Measurements from ENCODE around the gene TPD52L1. TPM values are rescaled to one million over a fixed set of nuclear protein-coding genes. Genes with fewer than 3 reads are reported as not detected.

Gene TPD52L1
- total and polyA plus RNA-seq, 10 of the 15 experiments (the other 5 are each of a cell fraction or from before 2014, with no cell fraction given) = 0.03 to 2.6 (median 0.16) TPM; not detected in 3

DNA sequence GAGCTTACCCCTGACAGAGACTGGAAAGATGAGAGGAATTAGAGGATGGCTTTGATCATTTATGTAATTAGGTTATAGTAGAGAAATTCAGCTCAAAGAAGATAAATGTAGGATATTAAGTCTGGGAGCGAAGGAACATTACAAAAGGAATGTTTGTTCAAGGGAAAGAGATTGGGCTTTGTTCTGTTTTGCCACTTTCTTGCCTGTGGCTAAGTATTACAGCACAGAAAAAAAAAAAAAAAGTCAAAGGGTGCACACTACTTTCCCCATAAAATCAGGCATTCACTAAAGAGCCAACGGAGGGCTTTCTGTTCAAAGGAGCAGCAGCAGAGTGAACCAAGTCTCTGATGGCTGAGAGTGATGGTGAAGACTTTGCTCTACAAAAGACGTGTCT, 153.2 kb downstream of the TPD52L1 start:
- TF ChIP-seq NFYB (IDR thresholded peaks at IDR 0.05; ENCODE audit: insufficient read depth, low read depth, low read length) (no peak), BMI1 (IDR thresholded peaks at IDR 0.05; ENCODE audit: borderline replicate concordance) (no peak), NFIC (IDR thresholded peaks at IDR 0.05; ENCODE audit: low read depth, low read length) (no peak), BCL11A (IDR thresholded peaks at IDR 0.05; ENCODE audit: low read depth, low read length) (no peak), BHLHE40 (IDR thresholded peaks at IDR 0.05; ENCODE audit: borderline replicate concordance in 1 of 2, low read depth in 2 of 2, low read length in 1 of 2) (no peak), HCFC1 (IDR thresholded peaks at IDR 0.05; ENCODE audit: low read length) (no peak), SMARCA5 (IDR thresholded peaks at IDR 0.05) (no peak), TAF1 (IDR thresholded peaks at IDR 0.05; ENCODE audit: borderline replicate concordance, low read depth, low read length) (no peak), MYB (IDR thresholded peaks at IDR 0.05; ENCODE audit: borderline replicate concordance, low read depth, low read length) (no peak), NRF1 (conservative IDR thresholded peaks at IDR 0.05; ENCODE audit: low read depth, low read length) (no peak), ZBED1 (IDR thresholded peaks at IDR 0.05; ENCODE audit: borderline replicate concordance) (no peak), SUPT20H (IDR thresholded peaks at IDR 0.05; ENCODE audit: borderline replicate concordance, control insufficient read depth, low read depth, low read length) (no peak)
- TF ChIP-seq, protein P1, sequence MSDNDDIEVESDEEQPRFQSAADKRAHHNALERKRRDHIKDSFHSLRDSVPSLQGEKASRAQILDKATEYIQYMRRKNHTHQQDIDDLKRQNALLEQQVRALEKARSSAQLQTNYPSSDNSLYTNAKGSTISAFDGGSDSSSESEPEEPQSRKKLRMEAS (IDR thresholded peaks at IDR 0.05; ENCODE audit: low read depth, low read length) = no peak
- TF ChIP-seq, protein P2, sequence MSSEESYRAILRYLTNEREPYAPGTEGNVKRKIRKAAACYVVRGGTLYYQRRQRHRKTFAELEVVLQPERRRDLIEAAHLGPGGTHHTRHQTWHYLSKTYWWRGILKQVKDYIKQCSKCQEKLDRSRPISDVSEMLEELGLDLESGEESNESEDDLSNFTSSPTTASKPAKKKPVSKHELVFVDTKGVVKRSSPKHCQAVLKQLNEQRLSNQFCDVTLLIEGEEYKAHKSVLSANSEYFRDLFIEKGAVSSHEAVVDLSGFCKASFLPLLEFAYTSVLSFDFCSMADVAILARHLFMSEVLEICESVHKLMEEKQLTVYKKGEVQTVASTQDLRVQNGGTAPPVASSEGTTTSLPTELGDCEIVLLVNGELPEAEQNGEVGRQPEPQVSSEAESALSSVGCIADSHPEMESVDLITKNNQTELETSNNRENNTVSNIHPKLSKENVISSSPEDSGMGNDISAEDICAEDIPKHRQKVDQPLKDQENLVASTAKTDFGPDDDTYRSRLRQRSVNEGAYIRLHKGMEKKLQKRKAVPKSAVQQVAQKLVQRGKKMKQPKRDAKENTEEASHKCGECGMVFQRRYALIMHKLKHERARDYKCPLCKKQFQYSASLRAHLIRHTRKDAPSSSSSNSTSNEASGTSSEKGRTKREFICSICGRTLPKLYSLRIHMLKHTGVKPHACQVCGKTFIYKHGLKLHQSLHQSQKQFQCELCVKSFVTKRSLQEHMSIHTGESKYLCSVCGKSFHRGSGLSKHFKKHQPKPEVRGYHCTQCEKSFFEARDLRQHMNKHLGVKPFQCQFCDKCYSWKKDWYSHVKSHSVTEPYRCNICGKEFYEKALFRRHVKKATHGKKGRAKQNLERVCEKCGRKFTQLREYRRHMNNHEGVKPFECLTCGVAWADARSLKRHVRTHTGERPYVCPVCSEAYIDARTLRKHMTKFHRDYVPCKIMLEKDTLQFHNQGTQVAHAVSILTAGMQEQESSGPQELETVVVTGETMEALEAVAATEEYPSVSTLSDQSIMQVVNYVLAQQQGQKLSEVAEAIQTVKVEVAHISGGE (CRISPR knock-in tag; IDR thresholded peaks at IDR 0.05) = no peak
- TF ChIP-seq, protein P3, sequence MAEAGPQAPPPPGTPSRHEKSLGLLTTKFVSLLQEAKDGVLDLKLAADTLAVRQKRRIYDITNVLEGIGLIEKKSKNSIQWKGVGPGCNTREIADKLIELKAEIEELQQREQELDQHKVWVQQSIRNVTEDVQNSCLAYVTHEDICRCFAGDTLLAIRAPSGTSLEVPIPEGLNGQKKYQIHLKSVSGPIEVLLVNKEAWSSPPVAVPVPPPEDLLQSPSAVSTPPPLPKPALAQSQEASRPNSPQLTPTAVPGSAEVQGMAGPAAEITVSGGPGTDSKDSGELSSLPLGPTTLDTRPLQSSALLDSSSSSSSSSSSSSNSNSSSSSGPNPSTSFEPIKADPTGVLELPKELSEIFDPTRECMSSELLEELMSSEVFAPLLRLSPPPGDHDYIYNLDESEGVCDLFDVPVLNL (IDR thresholded peaks at IDR 0.05; ENCODE audit: low read depth, low read length) = no peak
- TF ChIP-seq, protein P4, sequence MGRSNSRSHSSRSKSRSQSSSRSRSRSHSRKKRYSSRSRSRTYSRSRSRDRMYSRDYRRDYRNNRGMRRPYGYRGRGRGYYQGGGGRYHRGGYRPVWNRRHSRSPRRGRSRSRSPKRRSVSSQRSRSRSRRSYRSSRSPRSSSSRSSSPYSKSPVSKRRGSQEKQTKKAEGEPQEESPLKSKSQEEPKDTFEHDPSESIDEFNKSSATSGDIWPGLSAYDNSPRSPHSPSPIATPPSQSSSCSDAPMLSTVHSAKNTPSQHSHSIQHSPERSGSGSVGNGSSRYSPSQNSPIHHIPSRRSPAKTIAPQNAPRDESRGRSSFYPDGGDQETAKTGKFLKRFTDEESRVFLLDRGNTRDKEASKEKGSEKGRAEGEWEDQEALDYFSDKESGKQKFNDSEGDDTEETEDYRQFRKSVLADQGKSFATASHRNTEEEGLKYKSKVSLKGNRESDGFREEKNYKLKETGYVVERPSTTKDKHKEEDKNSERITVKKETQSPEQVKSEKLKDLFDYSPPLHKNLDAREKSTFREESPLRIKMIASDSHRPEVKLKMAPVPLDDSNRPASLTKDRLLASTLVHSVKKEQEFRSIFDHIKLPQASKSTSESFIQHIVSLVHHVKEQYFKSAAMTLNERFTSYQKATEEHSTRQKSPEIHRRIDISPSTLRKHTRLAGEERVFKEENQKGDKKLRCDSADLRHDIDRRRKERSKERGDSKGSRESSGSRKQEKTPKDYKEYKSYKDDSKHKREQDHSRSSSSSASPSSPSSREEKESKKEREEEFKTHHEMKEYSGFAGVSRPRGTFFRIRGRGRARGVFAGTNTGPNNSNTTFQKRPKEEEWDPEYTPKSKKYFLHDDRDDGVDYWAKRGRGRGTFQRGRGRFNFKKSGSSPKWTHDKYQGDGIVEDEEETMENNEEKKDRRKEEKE (IDR thresholded peaks at IDR 0.05) = no peak
- no peak overlapping the region for H2AFZ ChIP-seq (ENCODE audit: control insufficient read depth, low read depth, low read length)
- ChIA-PET CTCF (interaction anchor here (1.1 to 1.4 kb wide), 2 partner anchors 13 to 39 kb away, joined by 3 read pairs; no protein-coding TSS in a partner anchor), RAD21 (ENCODE audit: unreplicated experiment) (no interaction called here), SMC1A (ENCODE audit: uncharacterized antibody, unreplicated experiment) (interaction anchor here (0.6 to 1.6 kb wide), 3 partner anchors 447 to 689 kb away, joined by 3 to 4 read pairs (median 3); no protein-coding TSS in a partner anchor), POLR2A (no interaction called here)
- no peak for ATAC-seq
- no TSS peak for BruUV-seq (replicated peaks)
- intact Hi-C loops (cut with micrococcal nuclease; ENCODE audit: unreplicated experiment) (loop anchor here (10.0 kb wide), 1 partner anchor 432 kb away; no protein-coding TSS in a partner anchor), in situ Hi-C loops (cut with MboI) (no loop called here)
- H3K27ac ChIP-seq (ENCODE audit: control insufficient read depth, insufficient read depth) = no peak overlapping the region
- no peak overlapping the region for H3K4me3 ChIP-seq
- H4K20me1 ChIP-seq (ENCODE audit: control insufficient read depth, insufficient read depth) = no peaks in the 10 kb centered on the region
- H3K9me3 ChIP-seq (replicated peaks; ENCODE audit: control insufficient read depth, insufficient read depth, low read length) = no peaks in the 10 kb centered on the region
- H3K4me2 ChIP-seq (ENCODE audit: control insufficient read depth, insufficient read depth) = no peak overlapping the region
- DNase-seq (ENCODE audit: low read depth, low spot score) = no peak
- H3K4me1 ChIP-seq (ENCODE audit: control insufficient read depth, insufficient read depth, low read length) = no peaks in the 10 kb centered on the region
- H3K36me3 ChIP-seq (ENCODE audit: control insufficient read depth in 2 of 2, insufficient read depth in 2 of 2, low read length in 1 of 2) = no peaks in the 10 kb centered on the region
- peaks cover 0 to 3% of the 10 kb centered on the region in 2 experiments; a peak in 1 of 4 replicates for H3K27me3 ChIP-seq (replicated peaks in 1 of 2; ENCODE audit: control insufficient read depth in 2 of 2, insufficient read depth in 2 of 2, low read length in 1 of 2)
- H3K79me2 ChIP-seq (ENCODE audit: control insufficient read depth, insufficient read depth, low read length) = no peaks in the 10 kb centered on the region
- no peak overlapping the region for H3K9ac ChIP-seq (ENCODE audit: control insufficient read depth, insufficient read depth, low read length)
- 35% methylated on average over 3 of the region's 3 CpGs for WGBS (ENCODE audit: insufficient coverage, insufficient replicate concordance, low lambda C conversion rate, missing lambda C conversion rate)
- FAIRE-seq = no peak

Measured in GM12878 (cell line).